Stomach smooth muscle (tissue), 2 donors: ENCODE measurements around the gene PGP.
A peak's percentile ranks its signal among the peaks of the same experiment; 100 is the strongest.
"Not testable (repeated sequence)": the region's sequence is repeated elsewhere in the genome, so short reads cannot be mapped to it uniquely, and the experiment has no call there.

Experiments
- H3K27ac ChIP-seq: one replicate; pipeline ENCODE4 v1.7.0; 2013; ENCODE audit warnings: mild to moderate bottlenecking, low read length, inconsistent platforms
- H3K27me3 ChIP-seq, 2 donors: one replicate each; pipeline ENCODE4 v1.7.0; 2013; ENCODE audit warnings: low read length in 2 of 2; ENCODE audit not compliant: insufficient read depth in 2 of 2, control insufficient read depth in 1 of 2
- H3K36me3 ChIP-seq, 2 donors: one replicate each; pipeline ENCODE4 v1.7.0; 2013; ENCODE audit warnings: low read length in 2 of 2; ENCODE audit not compliant: control insufficient read depth in 2 of 2, insufficient read depth in 2 of 2
- H3K4me1 ChIP-seq: one replicate; pipeline ENCODE4 v1.7.0; 2013; ENCODE audit warnings: low read length; ENCODE audit not compliant: control insufficient read depth, insufficient read depth
- H3K4me3 ChIP-seq, 2 donors: one replicate each; pipeline ENCODE4 v1.7.0; 2013; ENCODE audit warnings: low read length in 2 of 2
- H3K9ac ChIP-seq, 2 donors: one replicate each; pipeline ENCODE4 v1.7.0; 2013; ENCODE audit warnings: low read length in 2 of 2, mild to moderate bottlenecking in 1 of 2
- H3K9me3 ChIP-seq, 2 donors: one replicate each; pipeline ENCODE4 v1.7.0; 2013; ENCODE audit warnings: low read length in 2 of 2; ENCODE audit not compliant: control insufficient read depth in 2 of 2
- donor health status: healthy.
- donor health status: Pancreatic carcinoma.

PGP gene, protein sequence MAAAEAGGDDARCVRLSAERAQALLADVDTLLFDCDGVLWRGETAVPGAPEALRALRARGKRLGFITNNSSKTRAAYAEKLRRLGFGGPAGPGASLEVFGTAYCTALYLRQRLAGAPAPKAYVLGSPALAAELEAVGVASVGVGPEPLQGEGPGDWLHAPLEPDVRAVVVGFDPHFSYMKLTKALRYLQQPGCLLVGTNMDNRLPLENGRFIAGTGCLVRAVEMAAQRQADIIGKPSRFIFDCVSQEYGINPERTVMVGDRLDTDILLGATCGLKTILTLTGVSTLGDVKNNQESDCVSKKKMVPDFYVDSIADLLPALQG

DNA sequence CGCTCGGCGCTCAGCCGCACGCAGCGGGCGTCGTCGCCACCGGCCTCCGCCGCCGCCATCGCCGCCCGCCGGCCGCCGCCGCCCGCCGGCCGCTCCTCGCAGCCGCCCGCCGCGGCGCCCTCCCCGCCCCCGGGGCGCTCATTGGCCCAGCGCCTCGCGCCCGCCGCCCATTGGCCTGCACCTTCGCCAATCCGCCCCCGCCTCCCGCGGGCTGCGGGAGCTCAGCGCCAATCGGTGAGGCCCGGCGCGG, at the start of gene PGP:
TSS of gene PGP (minus strand) at position 122 of the 250 bp plus-strand sequence. CDS start at position 59, 63 bp downstream.
- Histone ChIP-seq H3K27ac (peak within 1 kb of the TSS; percentile 88), H3K4me3 (peak within 1 kb of the TSS; percentile 77 to 81)

DNA sequence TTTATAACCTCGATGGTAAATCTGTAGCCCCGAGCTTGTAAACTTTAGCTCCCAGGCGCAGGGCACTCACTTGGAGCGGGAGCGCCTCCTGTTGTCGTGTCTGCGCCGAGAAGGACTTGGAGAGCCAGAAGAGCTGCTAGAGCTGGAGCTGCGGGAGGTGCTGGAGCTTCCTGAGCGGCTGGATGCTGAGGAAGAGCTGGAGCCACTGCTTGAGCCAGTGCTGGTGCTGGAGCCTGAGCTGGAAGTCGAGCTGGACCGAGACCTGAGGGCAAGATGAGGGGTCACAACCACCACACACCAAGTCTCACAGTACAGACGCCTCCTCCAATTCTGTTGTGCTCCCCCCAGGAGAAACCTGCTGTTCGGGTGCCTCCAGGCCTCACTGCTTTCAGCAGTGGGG, 48.4 kb upstream of the PGP start:
- peaks cover 20 to 32% of the 10 kb centered on the region in 2 donors for H3K36me3 ChIP-seq
- H3K27me3 ChIP-seq, H3K4me3 ChIP-seq, H3K9ac ChIP-seq, H3K9me3 ChIP-seq, H3K27ac ChIP-seq: not testable (repeated sequence)
- peaks cover 12% of the 10 kb centered on the region for H3K4me1 ChIP-seq

More for the DNA sequence above, at the start of gene PGP:
- Histone ChIP-seq H3K27me3 (no peaks in the 10 kb centered on the region), H3K9ac (peak within 1 kb of the TSS; percentile 74 to 80), H3K36me3 (peaks cover 0 to 3% of the 10 kb centered on the region in 2 donors), H3K9me3 (no peaks in the 10 kb centered on the region), H3K4me1 (peaks cover 29% of the 10 kb centered on the region)

DNA sequence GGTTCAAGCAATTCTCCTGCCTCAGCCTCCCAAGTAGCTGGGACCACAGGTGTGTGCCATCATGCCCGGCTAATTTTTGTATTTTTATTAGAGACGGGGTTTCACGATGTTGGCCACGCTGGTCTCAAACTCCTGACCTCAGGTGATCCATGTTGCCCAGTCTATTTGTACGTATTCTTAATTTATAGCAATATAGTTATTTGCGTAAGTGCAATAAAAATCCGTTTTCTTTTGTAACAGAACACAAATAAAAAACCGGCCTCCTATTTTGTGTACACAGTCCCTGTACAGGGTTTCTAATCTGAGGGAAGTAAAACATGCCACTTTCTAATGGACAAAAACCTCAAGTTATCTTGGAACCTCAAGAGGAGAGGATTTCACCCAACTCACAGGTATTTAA, 45.6 kb upstream of the PGP start:
- H3K27ac ChIP-seq: no peak overlapping the region
- H3K36me3 ChIP-seq: peaks cover 34 to 57% of the 10 kb centered on the region in 2 donors
- H3K27me3 ChIP-seq: no peaks in the 10 kb centered on the region
- H3K9ac ChIP-seq: no peak overlapping the region
- no peaks in the 10 kb centered on the region for H3K9me3 ChIP-seq
- no peaks in the 10 kb centered on the region for H3K4me1 ChIP-seq
- no peak overlapping the region for H3K4me3 ChIP-seq

DNA sequence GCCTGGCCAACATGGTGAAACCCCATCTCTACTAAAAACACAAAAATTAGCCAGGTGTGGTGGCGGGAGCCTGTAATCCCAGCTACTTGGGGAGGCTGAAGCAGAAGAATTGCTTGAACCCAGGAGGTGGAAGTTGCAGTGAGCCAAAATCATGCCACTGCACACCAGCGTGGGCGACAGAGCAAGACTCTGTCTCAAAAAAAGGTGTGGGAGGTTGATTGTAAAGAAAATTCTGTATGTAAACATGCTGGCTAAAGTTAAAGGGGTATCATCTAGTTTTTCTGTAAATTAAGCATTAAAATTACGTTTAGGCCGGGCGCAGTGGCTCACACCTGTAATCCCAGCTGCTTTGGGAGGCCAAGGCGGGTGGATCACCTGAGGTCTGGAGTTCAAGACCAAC, 43.9 kb upstream of the PGP start:
- not testable (repeated sequence) for H3K4me1 ChIP-seq, H3K4me3 ChIP-seq, H3K27ac ChIP-seq, H3K27me3 ChIP-seq, H3K9ac ChIP-seq, H3K9me3 ChIP-seq
- H3K36me3 ChIP-seq: peaks cover 38 to 62% of the 10 kb centered on the region in 2 donors

DNA sequence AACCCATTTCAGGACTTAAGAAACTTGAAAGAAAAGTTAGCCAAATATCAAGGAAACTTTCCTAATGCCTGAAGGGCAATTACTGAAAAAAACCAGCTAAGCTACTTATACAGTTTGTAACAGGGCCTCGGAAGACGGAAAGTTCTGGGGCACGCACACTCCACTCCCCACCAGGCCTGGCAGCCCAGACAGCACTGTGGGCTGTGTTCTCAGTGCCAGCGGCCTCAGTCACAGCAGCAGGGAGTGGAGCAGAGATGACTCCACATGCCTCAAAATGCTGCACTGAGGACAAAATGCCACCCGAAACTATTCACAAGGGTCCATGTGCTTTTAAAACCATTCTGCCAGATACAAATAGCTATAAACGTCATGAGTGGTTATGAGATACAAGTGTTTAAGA, 43.1 kb upstream of the PGP start:
- Histone ChIP-seq H3K36me3 (peaks cover 36 to 62% of the 10 kb centered on the region in 2 donors), H3K27ac (no peak overlapping the region), H3K27me3 (no peaks in the 10 kb centered on the region), H3K4me1 (no peaks in the 10 kb centered on the region), H3K4me3 (no peak overlapping the region), H3K9ac (no peak overlapping the region), H3K9me3 (no peaks in the 10 kb centered on the region)

DNA sequence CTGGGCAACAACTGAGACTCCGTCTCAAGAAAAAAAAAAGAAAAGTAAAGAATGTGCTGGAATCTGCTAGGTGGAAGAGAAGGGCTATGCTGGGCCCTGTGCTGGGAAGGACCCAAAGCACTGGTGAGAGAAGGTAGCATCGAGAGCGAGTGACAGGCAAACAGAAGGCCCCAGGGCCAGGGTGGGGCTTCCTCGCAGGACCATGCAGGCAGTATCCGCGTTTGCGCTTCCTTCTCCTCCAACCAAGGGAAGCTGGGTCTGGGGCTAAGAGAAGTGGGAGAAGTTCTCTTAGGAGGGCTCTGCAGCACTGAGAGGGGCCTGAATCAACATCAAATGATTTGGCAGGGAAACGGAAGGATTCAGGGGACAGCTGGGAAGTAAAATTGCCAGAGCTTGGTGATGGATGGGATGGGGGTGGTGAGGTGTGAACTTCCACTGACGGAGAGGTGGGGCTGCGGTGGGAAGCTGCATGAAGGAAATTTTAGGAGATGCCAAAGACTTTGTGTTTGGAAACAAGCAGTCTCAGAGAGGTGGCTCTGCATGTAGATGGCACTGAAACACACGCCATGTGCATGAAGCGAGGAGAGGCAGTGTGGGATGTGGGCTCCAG, 42.0 kb upstream of the PGP start:
- no peak overlapping the region for H3K27ac ChIP-seq
- H3K9ac ChIP-seq: no peak overlapping the region
- H3K9me3 ChIP-seq: no peaks in the 10 kb centered on the region
- peaks cover 6% of the 10 kb centered on the region for H3K4me1 ChIP-seq
- no peaks in the 10 kb centered on the region for H3K27me3 ChIP-seq
- peaks cover 26 to 53% of the 10 kb centered on the region in 2 donors for H3K36me3 ChIP-seq
- H3K4me3 ChIP-seq: no peak overlapping the region

DNA sequence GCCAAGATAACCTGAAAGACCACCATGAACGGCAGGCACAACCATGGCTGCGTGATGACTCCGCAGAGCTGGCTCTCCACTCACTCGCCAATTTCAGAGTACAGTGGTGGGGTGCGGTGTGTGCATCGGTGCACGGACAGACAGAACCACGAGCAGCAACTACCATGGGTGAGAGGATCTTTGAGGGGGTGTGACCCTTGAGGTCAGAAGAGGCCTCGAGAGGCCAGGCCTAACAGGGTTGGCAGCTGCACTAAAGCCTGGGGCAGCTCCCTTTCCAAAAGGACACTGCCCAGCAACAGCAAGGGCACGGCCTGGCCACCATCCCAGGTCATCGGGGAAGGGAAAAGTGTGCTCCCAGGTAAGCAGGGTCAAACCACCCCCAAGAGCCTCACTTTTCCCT, 38.7 kb upstream of the PGP start:
- Histone ChIP-seq H3K36me3 (peaks cover 18 to 42% of the 10 kb centered on the region in 2 donors), H3K9ac (no peak overlapping the region), H3K4me1 (peaks cover 12% of the 10 kb centered on the region), H3K27me3 (no peaks in the 10 kb centered on the region), H3K4me3 (no peak overlapping the region), H3K9me3 (no peaks in the 10 kb centered on the region), H3K27ac (no peak overlapping the region)

DNA sequence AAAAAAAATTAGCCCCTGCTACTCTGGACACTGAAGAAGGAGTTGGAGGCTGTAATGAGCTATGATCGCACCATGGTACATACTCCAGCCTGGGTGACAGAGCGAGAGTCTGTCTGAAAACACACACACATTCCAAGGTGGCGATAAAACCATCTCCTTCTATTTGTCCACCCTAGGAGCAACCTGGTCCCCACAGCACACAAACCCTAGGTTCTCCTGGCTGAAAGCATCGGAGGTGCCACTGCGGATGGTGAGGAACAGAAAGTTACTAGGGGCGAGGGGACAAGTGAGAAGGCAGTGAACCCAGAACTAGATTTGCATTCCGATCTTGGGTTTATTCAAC, 38.1 kb upstream of the PGP start:
- H3K9me3 ChIP-seq: no peaks in the 10 kb centered on the region
- H3K4me3 ChIP-seq: no peak overlapping the region
- H3K27me3 ChIP-seq: no peaks in the 10 kb centered on the region
- peaks cover 12% of the 10 kb centered on the region for H3K4me1 ChIP-seq
- peaks cover 16 to 39% of the 10 kb centered on the region in 2 donors for H3K36me3 ChIP-seq
- no peak overlapping the region for H3K27ac ChIP-seq
- H3K9ac ChIP-seq: no peak overlapping the region

DNA sequence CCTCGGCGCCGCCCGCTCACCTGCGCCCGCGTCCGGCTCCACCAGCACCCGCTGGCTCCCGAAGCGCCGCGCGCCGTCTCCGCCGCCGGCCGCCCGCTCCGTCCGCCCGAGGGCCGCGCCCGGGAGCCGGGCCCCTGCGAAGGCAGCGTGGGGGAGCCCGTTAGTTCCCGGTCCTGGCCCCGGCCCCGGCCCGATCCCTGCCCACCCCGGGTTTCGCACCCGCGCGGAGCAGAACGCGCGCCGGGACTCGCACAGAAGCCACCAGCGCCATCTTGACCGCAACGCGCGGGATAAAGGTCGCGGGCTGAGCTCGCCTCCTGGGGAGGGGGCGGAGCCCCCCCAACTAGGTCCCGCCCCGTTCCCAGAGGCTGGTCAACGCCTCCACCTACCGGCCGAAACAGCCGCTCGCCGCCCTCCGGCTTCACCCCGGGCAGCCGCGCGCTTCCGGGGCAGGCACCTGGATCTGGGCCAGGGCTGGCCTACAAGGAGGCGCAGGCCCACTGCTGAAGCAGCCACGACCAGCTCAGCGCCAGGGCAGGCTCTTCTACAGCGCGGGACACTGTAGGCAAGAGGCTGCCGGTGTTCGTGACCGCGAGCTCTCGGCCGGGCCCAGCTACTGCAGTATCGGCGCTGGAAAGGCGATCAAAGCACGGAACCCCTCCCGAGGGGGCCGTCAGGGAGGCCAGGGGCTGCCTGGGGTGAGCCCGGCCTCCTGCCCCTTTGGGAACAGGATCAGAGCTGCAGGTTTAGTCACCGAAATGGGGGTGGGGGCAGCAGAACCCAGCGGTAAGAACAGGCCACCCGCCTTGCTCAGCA, 36.9 kb upstream of the PGP start, which contains the start of gene ECI1:
TSS of gene ECI1 (minus strand) at position 292 of the 816 bp plus-strand sequence. CDS start at position 271, 21 bp downstream.
- peak within 1 kb of the TSS; percentile 68 to 82 for H3K9ac ChIP-seq
- peaks cover 12% of the 10 kb centered on the region for H3K4me1 ChIP-seq
- H3K36me3 ChIP-seq: peaks cover 14 to 28% of the 10 kb centered on the region in 2 donors
- H3K27ac ChIP-seq: peak within 1 kb of the TSS; percentile 79
- no peaks in the 10 kb centered on the region for H3K27me3 ChIP-seq
- peak within 1 kb of the TSS; percentile 73 to 79 for H3K4me3 ChIP-seq
- H3K9me3 ChIP-seq: no peaks in the 10 kb centered on the region

DNA sequence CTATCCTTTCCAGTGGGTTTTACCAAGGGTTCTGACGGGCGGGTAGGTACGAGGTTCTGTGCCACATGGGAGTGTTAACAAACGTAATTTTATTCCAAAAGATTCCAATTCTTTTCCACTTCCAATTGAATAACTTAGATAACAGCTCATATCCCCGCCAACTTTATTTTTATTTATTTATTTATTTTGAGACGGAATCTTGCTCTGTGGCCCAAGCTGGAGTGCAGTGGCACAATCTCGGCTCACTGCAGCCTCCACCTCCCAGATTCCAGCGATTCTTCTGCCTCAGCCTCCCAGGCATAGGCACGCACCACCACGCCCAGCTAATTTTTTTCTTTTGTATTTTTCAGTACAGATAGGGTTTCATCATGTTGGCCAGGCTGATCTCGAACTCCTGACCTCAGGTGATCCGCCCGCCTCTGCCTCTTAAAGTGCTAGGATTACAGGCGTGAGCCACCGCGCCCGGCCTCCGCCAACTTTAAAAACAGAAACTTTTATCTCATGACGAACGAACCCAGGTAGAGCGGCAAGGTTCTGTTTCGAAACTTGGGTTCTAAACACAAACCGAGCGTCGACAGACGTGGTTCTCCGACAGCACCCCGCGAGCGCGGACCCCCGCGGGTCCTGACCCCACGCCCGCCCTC, 36.1 kb upstream of the PGP start:
- H3K9ac ChIP-seq: peak overlapping the region; percentile 60 to 82
- H3K27me3 ChIP-seq: no peaks in the 10 kb centered on the region
- peak overlapping the region; percentile 79 for H3K27ac ChIP-seq
- peak overlapping the region; percentile 73 to 79 for H3K4me3 ChIP-seq
- no peaks in the 10 kb centered on the region for H3K9me3 ChIP-seq
- peaks cover 12% of the 10 kb centered on the region for H3K4me1 ChIP-seq
- H3K36me3 ChIP-seq: peaks cover 15 to 29% of the 10 kb centered on the region in 2 donors
